IPS DF 4.7 (cell line): Measurements from ENCODE around the gene NPTXR.

Experiments
- DNase-seq: peaks from one replicate; pipeline ENCODE4 v3.0.0-alpha.2; 2013; ENCODE audit warnings: low spot score; ENCODE audit errors: extremely low read depth

NPTXR gene

DNA sequence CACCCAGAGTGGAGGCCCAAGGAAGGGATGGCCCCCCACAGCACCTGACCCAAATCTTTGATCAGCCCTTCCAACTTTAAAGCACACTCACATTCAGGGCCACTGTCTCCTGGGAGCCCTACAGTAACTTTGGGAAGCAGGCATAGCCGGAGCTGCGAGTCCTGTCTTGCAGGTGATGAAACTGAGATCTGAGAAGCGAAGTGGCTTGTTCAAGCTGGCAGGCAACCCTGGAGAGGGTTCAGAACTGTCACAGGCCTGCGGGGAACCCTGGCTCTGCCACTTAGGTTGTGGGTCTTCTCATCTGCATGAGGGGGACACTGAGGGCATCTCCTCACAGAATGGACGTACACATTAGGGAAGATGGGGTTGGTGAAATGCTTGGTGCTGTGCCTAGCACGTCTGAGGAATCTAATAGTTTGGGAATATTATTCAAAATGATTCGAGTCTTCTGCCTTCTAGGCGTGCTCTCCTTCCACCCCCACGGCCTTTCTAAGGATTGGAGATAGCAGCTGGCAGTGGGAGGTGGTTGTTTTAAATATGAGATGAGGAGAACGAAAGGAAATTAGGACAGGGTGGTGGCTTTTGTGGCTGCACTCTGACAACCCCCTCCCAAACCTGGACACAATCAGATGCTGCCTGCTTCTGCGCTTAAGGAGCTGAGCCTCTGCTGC lies 69.2 kb downstream of the NPTXR start:
- DNase-seq = no peak

DNA sequence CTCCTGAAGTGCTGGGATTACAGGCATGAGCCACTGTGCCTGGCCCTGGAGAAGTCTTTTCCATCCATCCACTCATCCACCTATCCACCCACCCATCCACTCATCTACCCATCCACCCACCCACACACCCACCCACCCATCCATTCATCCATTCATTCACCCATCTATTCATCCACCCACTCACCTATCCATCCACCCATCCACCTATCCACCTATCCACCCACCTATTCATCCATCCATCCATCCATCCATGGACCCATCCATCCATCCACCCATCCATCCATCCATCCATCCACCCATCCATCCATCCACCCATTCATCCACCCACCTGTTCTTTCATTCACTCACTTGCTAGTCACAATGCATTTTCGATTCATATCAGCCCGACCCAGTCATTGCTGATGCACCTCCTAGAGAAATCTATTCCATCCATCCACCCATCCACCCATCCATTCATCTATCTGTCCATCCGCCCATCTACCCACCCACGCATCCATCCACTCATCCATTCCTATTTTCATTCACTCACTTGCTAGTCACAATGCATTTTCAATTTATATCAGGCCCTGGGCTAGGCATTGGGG lies 70.4 kb downstream of the NPTXR start:
- no peak for DNase-seq

DNA sequence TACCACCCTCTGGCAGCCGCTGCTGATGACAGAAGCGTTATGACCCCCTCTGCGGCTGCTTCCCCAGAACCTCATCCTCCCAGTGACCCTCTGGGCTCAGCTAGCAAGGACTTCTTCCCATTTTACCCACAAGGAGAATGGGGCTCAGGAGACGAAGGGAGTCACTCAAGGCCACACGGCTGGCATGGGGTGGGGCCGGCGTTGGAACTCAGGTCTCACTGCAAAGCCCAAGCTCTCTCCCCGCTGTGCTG lies 71.3 kb downstream of the NPTXR start:
- no peak for DNase-seq

DNA sequence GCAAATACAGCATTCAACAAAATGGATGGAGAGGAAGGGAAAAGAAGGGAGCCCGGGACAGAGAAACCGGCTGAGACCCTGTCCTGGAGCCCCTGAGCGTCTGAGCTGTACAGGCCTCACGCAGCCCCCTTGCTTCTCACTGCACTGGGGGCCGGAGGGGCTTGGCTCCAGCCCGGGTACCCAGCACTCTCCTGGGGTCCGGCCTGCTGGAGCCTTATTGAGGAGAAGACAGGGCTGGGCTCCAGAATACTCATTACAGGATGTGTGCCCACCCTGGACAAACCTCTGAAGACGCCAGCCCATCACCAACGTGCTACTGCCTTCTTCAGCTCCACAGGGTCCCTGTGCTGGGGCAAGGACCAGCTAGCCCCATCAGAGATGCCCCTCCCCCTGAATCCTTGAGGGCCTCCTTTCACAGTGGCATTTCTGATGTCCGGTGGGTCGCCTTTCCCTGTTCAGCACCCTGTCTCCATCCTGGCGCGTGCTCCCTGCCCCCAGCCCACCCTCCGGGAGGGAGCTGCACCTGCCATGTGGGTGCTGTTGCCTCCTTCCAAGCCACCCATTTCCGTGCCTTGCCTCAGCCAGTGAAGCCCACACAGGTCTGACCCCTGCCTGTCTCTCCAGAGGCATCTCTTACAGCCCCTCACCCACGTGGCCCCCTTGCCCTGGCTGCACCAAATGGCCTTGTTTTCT lies 73.4 kb downstream of the NPTXR start:
- DNase-seq = no peak
